ENCODE data around the gene FCGR3B. TPM values are rescaled to one million over a fixed set of nuclear protein-coding genes. Genes with fewer than 3 reads are reported as not detected.
"Not testable (repeated sequence)": the region's sequence is repeated elsewhere in the genome, so short reads cannot be mapped to it uniquely, and the experiment has no call there.

Gene FCGR3B
- total RNA-seq, 2 experiments from 2014 or later, result not detected

DNA sequence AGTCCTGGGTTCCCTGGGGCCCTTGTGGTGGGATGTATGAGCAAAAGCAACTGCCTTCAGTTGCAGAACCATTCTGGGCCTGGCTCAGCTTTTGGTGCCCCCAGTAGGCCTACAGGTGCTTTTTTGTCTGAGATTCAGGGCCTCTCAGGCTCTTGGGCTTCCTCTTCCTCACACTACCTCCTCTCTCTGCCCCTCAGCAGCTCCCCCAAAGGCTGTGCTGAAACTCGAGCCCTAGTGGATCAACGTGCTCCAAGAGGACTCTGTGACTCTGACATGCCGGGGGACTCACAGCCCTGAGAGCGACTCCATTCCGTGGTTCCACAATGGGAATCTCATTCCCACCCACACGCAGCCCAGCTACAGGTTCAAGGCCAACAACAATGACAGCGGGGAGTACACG is 41.6 kb downstream of the FCGR3B start:
- CTCF ChIA-PET; H3K36me3 Mint-ChIP-seq (ENCODE audit: low read depth); H3K27me3 Mint-ChIP-seq (ENCODE audit: low read depth); H3K4me1 Mint-ChIP-seq (ENCODE audit: low read depth); H3K9me3 Mint-ChIP-seq; H3K27ac Mint-ChIP-seq; H3K4me3 Mint-ChIP-seq; intact Hi-C loops (cut with micrococcal nuclease); DNase-seq: not testable (repeated sequence)

- DNase-seq; H3K36me3 Mint-ChIP-seq (ENCODE audit: low read depth); H3K4me3 Mint-ChIP-seq; CTCF ChIA-PET; H3K4me1 Mint-ChIP-seq (ENCODE audit: low read depth); H3K9me3 Mint-ChIP-seq; intact Hi-C loops (cut with micrococcal nuclease); H3K27ac Mint-ChIP-seq; H3K27me3 Mint-ChIP-seq (ENCODE audit: low read depth): not testable (repeated sequence)
Measured at GRCh38 chr1:161588596-161588995, 42.4 kb downstream of the FCGR3B start.

DNA sequence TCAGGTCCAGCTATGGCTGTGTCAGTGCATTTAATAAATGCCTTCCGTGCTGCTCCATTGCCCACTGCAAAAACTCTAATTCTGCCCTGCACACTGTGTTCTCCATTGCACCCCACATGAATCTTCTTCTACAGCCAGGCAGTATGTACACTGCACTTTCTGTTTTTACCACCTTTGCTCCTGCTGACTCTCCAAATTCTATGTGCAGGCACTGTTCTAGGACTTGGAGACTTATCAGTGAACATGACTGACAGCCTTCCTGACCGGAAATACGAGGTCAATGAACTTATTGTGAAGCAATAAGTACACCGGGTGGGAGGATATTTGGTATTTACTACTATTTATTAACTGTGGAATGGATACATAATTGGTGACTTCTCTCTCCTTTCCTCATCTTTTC is 48.1 kb downstream of the FCGR3B start:
- H3K9me3 Mint-ChIP-seq; H3K4me1 Mint-ChIP-seq (ENCODE audit: low read depth); CTCF ChIA-PET; DNase-seq; H3K4me3 Mint-ChIP-seq; H3K27me3 Mint-ChIP-seq (ENCODE audit: low read depth); H3K27ac Mint-ChIP-seq; H3K36me3 Mint-ChIP-seq (ENCODE audit: low read depth); intact Hi-C loops (cut with micrococcal nuclease): not testable (repeated sequence)

DNA sequence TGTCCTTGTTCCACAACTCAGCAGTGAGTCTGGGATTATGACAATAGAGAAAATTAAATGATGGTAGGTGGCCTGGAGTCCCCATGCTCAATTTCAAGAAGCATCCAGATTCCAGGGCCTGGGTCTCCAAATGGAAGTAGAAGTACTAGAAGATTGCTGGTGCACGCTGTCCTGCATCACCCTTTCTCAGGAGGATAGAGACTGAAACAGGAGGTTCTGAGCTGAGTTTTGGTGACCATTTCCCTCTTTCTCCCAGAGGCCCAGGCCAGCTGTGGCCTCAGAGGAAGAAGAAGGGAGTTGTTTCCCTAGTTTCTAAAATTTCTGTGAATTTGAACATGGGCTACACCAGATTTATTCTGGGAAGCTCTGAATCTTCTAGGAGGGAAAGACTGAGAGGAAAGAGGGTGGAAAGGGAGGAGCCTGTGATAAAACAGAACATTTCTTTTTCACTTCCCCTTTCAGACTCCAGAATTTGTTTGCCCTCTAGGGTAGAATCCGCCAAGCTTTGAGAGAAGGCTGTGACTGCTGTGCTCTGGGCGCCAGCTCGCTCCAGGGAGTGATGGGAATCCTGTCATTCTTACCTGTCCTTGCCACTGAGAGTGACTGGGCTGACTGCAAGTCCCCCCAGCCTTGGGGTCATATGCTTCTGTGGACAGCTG is 50.0 kb downstream of the FCGR3B start:
- H3K4me3 Mint-ChIP-seq; H3K9me3 Mint-ChIP-seq; H3K27ac Mint-ChIP-seq; DNase-seq; CTCF ChIA-PET; H3K36me3 Mint-ChIP-seq (ENCODE audit: low read depth); H3K4me1 Mint-ChIP-seq (ENCODE audit: low read depth); H3K27me3 Mint-ChIP-seq (ENCODE audit: low read depth); intact Hi-C loops (cut with micrococcal nuclease): not testable (repeated sequence)

DNA sequence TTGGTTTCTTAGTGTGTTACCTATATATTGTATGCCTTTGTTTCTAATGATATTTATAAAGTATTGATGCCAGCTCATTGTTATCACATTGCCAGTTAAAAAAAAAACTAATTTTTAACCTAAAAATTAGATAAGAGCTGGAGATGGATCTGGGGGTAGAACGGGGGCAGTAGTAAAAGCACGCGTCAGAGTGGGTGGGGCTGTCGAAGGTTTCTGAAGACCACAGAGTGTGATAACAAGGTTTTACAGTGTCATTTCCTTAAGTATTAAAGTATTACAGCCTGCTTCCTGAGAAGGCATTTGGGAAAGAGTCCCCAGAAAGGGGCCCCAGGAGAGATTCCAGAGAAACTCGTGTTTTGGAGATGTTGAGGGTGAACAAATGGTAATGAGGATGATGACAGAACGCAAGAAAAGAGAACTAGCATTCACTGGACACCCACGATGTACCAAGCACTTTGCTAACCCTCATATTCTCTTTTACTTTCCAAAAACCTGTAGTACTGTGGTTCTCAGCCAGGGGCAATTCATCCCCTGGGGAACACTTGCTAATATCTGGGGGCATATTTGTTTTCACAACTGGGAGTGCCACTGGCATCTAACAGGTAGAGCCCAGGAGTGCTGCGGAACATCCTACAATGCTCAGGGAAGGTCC is 51.0 kb downstream of the FCGR3B start:
- CTCF ChIA-PET; DNase-seq; H3K36me3 Mint-ChIP-seq (ENCODE audit: low read depth); H3K27ac Mint-ChIP-seq; H3K4me1 Mint-ChIP-seq (ENCODE audit: low read depth); H3K27me3 Mint-ChIP-seq (ENCODE audit: low read depth); H3K9me3 Mint-ChIP-seq; H3K4me3 Mint-ChIP-seq: not testable (repeated sequence)
- intact Hi-C loops (cut with micrococcal nuclease), result loop anchor here (10.0 kb wide), 1 partner anchor 75 kb away; no protein-coding TSS in a partner anchor

GRCh38 chr1:161576676-161577075 is 54.3 kb downstream of the FCGR3B start:
- H3K27ac Mint-ChIP-seq; H3K4me1 Mint-ChIP-seq (ENCODE audit: low read depth); H3K9me3 Mint-ChIP-seq; CTCF ChIA-PET; H3K4me3 Mint-ChIP-seq; DNase-seq; H3K36me3 Mint-ChIP-seq (ENCODE audit: low read depth); H3K27me3 Mint-ChIP-seq (ENCODE audit: low read depth): not testable (repeated sequence)
- intact Hi-C loops (cut with micrococcal nuclease), result loop anchor here (10.0 kb wide), 1 partner anchor 78 kb away; no protein-coding TSS in a partner anchor

Other genes with a start within 250 kb of the FCGR3B start
- not detected for gene FCGR2A, start 125.7 kb downstream of the FCGR3B start, total RNA-seq
- gene HSPA6, start 106.6 kb downstream of the FCGR3B start, total RNA-seq, result under 1 TPM; 0.12 to 0.25 TPM
- under 1 TPM in 1 of 2 experiments, not detected in 1; 0.19 TPM for gene FCGR3A, start 81.4 kb downstream of the FCGR3B start, total RNA-seq
- not detected for gene FCGR2B, start 32.0 kb upstream of the FCGR3B start, total RNA-seq
- gene FCRLA, start 76.1 kb upstream of the FCGR3B start, total RNA-seq, result not detected
- gene FCRLB, start 90.4 kb upstream of the FCGR3B start, total RNA-seq, result under 1 TPM; 0.10 TPM
- 10 to 100 TPM; 28.2 to 28.4 TPM for gene DUSP12, start 118.6 kb upstream of the FCGR3B start, total RNA-seq
- gene ATF6, start 135.1 kb upstream of the FCGR3B start, total RNA-seq, result 10 to 100 TPM; 23.5 to 24.6 TPM